8988T (cell line): Measurements from ENCODE around the gene UMODL1.

Source experiments
- DNase-seq: peaks from one replicate; pipeline ENCODE4 v3.0.0; 2011

Gene UMODL1

DNA sequence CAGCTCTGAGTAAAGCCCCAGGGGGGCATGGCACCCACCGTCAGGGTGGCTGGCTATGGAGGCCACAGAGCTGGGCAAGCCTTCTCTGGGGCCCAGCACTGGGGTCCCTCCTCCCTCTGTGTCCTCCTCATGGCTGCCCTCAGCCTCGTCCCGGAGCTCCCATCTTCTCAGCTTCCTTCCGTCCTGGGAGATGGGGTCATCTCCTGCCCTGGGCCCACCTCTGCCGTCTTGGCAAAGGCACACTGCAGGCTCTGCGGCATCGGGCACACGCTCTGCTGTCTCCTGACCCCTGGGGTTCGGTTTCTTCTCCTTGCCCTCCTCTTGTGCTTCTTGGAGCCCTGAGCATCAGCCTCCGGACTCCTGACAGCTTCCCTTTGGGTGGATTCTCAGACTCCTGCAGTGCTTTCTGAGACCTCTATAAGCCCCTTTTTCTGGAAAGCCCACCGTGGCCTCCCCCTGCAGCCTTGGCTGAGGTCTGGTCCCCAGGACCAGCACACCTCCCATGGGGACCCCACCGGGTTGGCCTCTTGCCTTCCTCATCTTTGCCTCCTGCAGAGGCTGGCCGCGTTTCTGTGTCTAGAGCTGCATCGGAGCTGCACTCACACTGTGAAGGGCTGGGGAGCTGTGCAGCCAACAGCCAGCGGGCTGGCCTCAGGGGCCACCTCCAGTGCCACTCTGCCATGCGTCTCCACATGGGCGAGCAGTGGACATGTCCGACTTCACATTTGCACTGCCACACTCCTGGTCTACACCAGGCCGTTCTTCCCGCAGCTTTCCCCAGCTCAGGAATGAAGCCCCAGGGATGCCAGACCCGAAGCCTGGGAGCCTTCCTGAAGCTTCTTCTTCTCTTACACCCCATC, 11.6 kb downstream of the UMODL1 start:
- DNase-seq: no peak

DNA sequence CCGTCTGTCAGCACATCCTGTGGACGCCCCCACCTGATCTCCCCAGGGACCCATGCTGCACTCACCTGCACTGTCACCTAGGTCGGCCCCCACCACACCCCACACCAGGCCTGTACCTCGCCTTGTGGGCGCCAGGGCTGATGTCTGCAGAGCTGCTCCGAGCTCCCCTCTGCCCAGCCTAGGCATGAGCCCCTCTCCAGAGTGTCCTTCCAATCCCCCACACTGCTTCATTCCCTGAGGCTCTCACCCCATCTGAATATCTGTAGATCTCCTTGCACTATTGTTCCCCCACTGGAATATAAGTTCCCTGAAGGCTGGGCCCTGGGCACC, 12.2 kb downstream of the UMODL1 start:
- no peak for DNase-seq

DNA sequence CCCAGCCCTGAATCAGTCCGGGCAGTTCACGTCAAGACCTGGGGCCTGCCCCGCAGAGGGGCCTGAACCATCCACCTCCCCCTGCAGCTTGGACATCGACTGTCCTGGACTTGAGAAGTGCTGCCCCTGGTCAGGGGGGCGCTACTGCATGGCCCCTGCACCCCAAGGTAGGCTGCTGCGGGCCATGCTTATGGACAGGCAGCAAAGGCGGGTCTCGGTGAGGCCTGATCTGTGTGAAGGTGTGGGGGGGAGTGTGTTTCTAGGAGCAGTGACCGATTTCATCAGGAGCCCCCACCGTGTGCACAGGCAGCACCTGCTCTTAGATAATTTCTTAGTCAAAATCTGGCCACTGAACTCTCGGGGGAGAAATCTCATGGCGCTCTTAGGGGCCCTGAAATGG, 13.0 kb downstream of the UMODL1 start:
- no peak for DNase-seq

DNA sequence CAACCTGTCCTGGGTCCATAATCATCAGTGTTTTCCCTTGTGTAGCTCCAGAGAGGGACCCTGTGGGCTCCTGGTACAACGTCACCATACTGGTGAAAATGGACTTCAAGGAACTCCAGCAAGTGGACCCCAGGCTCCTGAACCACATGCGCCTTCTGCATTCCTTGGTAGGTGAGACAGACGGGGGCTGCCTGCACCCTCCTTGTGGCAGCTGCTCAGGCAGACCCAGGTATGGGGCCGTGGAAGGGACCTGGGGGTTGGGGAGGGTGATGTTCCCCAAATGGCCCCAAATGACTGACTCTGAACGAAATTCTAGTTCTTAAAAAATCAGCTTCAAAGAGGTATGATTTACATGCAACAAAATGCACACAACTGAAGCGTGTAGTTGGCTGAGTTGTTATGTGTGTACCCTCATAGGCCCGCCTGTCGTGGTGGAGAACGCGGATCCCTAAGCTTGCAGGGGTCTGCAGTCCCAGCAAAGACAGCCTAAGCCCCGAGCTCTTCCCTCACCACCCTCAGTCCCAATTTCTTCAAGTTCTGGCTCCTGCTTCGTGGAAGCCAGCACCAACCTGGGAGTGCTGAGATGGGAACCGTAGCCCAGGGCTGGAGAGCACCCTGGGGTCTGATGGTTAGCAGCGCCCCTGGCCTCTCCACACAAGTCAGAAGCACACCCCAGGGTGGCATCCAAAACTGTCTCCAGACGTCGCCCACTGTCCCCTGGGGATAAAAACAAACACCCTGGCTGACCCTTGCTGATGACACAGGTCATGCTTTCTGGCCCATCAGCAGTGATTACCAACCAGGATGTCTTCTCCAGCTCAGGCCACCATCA, 14.3 kb downstream of the UMODL1 start:
- no peak for DNase-seq

DNA sequence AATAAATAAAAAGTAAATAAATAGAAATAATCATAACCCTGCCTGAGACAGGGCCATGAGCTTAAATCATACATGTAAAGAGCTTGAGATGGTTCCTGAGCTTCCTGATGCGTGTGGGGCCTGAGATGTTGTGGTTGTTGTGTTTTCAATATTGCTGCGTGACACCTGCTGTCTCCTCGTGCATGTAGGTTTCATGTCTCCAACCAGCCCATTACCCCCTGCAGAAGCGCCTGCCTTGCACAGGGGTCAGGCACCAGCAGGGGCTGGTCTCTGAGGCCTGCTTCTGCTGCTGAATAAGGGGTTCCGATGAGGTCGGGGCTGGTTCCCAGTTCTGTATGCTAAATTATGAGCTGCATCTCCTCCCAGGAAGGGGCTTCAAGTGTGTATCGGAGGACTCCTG, 15.9 kb downstream of the UMODL1 start:
- DNase-seq: no peak

DNA sequence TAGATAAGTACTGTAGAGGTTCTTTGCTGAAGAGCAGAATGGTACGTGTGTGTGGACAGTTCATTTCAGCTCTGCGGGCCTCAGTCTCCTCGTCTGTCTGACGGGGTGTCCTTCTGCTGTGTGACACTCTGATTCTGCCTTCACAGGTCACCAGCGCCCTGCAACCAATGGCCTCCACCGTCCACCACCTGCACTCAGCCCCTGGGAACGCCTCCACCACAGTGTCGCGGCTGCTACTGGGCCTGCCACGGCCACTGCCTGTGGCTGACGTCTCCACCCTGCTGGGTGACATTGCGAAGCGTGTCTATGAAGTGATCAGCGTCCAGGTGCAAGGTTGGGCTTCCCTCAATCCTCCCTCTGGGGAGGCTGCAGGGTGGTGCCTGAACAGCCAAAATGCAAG, 17.0 kb downstream of the UMODL1 start:
- no peak for DNase-seq

DNA sequence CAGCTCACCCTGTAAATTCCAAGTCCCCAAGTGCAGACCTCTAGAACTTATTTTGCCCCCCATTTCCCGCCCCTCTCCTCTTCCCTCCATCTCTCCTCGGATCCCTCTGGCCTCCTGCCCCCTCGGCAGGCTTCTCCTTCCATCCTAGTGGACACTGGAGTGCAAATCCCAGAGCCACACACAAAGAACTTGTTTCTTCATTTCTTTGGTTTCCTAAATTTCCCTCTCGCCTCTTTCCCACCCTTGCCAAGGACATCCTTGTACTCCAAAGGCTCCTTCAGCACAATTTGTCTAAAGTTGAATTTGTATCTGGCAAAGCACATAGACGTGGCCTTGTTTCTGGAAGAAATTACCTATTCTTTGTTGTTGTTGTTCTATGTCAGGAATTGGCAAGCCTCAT, 17.5 kb downstream of the UMODL1 start:
- DNase-seq: no peak

DNA sequence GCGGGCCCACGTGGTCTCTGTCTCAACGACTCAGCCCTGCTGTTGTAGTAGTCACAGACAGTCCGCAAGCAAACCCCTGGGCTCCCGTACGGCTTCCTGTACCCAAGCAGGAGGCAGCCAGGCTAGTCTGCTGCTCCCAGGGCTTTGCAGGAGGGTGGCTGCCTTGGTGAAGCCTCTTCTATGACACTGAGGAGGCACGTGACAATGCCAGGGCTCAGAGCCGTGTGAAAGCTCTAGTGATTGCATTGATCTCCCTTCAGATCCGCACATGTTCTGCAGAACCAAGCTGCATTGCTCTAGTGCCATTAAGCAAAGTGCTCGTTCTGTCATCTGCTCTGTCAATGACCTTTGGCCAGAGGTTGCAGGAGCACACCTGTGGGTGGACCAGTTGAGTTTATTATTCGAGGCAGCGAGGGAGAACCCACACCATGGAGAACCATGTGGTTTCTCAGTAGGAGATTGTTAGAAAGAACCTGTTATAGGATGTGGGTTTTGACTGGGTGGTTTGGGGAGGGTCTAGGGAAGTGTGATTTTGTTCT, 18.0 kb downstream of the UMODL1 start:
- no peak for DNase-seq

DNA sequence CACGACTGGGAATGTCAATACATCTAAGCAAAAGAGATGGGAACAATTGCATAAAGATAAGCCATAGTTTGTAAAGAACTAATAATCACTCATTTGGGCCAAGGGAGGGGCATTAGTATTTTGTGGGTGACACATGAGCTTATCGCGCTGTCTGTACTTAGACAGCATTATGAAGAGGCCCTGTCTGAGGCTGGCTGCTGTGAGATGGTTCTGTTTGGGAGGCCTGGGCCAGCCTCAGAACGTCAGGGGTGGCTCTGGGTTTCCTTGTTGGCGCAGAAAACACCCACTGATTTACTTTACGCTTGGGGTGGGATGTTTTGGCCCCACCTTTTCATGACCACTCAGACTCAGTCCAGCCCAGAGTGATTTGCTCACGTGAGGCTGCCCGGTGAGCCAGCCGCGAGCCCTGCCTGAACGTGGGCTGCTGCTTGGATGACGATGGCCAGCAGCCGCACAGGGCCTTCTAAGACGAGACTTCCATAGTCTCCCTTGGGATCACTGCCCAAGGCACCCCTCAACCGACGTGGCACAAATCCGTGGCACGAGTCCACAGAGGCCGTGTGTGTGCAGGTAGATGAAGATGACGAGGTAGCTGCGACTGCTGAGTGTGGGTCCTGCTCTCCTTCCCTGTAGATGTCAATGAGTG, 18.7 kb downstream of the UMODL1 start:
- no peak for DNase-seq

DNA sequence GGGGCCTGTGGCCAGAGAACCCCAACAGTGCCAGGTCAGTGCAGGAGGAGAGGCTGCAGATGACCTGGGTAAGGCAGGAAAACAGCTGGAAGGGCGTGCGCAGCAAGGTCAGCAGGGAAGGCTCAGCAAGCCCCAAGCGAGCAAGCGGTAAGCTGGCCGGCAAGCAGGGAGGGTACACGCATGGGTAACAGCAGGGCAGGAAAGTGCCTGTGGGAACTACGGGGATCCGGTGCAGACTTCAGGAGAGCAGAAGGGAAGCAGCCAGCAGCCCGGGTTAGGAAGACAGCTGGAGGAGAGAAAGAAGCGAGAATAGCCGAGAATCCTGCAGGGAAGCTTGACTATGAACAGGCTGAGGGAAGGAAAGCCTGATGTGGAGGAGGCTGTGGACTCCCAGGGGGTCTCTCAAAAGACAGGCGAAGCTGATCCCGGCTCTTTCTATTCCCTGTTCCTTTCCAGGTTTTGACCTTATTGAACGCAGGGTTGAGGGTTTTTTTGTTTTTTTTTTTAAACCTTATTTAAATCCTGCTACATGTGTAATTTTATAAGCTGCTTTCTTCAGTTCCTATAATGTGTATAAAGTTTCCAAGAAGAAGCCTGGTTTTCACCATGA, 20.9 kb downstream of the UMODL1 start:
- no peak for DNase-seq

DNA sequence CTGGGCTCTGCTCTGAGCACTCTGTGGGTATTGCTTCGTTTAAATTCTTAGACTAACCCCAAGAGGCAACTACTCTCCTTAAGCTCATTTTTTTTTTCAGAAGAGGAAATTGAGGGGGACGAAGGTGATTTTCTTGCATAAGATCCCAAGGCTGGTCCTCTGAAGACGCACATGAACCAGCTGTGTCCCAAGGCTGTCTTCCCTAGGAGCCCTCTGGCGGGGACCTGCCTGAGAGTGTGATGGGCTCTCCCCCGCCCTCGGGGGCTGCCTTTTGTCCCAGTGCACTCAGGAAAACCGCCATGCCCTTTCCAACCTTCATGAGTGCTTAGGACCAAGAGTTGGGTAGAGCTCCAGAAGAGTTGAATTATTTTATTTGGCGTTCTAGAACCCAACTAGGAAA, 21.7 kb downstream of the UMODL1 start:
- DNase-seq: no peak

DNA sequence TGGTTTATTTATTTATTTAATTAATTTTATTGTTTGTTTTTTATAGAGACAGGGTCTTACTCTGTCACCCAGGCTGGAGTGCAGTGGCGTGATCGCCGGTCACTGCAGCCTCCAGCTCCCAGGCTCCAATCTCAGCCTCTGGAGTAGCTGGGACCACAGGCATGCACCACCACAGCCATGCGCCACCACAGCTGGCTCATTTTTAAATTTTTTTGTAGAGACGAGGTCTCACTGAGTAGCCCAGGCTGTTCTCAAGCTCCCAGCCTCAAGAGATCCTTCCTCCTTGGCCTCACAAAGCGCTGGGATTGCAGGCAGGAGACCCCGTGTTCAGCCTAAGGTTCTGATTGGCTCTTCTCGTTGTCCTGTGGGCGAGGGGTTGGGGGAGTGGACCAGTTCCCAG, 22.1 kb downstream of the UMODL1 start:
- DNase-seq: no peak

DNA sequence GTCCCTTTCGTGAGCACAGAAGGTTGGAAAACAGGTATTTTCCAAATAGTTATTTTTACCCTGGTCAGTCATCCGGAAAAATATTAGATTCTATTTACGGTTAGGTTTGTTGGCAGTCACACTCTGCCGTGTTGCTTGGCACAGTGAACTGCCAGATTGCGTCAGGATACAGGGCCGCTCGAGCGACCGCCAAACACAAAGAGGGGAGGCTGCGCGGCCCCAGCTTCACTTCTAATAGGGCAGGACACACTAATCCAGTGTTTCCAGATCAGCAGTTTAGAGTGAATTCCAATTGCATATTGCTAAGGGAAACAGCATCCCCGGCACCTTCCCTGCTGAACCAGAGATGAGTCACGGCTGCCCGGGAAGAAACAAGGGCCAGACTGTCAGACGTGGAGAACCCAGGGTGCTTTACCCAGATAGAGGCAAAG, 22.9 kb downstream of the UMODL1 start:
- peak; percentile 75 for DNase-seq

DNA sequence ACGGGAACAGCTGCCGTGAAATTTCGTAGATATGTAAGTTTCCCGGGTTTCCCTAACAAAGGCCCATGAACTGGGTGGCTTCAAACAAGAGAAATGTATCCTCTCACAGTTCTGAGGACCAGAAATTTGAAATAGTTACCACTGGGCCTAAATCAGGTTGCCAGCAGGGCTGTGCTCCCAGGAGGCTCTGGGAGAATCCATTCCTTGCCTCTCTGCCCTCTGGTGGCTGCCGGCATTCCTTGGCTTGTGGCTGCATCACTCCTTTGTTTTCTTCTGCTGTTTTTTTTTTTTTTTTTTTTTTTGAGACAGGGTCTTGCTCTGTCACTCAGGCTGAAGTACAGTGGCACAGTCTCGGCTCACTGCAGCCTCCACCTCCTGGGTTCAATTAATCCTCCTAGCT, 23.7 kb downstream of the UMODL1 start:
- no peak for DNase-seq

DNA sequence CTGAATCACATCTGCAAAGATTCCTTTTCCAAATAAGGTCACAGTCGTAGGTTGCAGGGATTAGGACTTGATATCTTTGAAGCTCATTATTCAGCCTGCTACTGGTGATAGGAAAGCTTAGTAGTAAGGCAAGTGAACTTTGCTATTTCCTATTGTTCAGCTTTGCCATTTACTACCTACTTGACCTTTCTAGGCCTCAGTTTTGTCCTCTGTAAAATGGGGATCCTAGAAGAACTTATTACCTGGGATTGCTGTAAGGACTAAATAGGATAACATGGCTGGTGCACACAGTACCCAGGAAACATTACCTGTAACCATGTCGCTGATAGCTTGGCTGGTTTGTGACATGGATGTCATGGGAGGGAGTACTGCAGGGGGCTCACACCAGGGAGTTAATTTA, 24.5 kb downstream of the UMODL1 start:
- no peak for DNase-seq

DNA sequence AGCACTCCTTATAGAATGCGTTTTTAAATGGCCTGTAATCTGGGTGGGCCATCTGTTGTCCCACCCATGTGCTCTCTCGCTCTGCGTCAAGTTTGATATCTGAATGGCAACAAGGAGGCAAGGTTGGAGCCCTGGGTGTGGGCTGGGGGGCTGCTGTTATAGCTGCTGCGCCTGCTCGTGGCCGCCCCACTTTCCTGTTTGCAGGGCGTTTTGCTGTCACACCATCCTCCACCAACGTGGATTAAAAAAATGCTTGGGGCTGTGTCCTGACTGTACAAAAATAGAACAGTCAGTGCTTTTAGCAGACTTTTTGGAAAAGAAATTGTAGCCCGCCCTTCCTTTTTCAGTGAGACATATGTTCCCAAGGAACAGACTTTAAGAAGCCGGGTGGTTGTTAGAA, 25.4 kb downstream of the UMODL1 start:
- no peak for DNase-seq

DNA sequence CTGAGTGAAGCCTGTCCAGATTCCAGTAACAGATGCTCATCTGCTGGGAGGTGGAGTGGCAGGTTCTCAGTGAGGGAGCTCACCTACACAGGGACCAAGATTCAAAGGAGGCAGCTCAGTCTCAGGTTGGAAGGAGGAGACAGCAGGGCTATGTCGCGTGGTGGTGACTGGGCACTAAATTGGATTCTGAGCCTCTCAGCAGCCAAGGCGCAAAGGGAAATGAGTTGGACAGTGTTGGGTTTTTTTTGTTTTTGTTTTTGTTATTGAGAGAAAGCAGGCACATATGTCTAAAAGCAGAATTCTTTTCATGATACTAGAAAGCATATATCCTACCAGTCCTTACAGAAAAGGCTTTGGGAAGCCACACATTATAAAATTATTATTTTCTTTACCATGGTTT, 26.2 kb downstream of the UMODL1 start:
- DNase-seq: no peak

DNA sequence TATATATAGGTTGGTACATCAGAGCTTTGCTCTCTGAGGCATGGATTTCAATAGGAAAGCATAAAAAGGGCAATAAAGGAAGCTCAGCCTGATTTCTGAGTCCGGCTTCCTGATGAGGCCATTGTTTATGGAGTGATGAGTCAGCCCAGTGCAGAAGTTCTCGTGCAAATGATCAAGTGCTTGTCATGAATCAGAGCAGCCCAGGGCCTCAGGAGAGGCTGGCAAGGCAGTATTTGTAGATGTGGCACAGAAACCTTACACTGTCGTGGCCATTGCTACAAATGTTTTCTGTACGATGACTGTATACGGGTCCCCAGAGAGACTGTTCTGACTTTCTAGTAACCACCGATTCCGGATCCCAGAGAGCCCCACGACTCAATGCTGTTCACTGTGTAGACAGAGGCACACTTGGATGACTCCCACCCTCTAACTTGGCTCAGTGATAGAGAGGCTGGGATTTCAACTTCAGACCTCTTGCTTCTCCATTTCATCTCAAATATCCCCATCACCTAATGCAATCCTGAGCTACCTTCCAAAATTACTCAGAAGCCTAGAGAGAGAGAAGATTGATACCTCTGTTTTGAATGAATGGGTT, 26.8 kb downstream of the UMODL1 start:
- peak; percentile 73 for DNase-seq

DNA sequence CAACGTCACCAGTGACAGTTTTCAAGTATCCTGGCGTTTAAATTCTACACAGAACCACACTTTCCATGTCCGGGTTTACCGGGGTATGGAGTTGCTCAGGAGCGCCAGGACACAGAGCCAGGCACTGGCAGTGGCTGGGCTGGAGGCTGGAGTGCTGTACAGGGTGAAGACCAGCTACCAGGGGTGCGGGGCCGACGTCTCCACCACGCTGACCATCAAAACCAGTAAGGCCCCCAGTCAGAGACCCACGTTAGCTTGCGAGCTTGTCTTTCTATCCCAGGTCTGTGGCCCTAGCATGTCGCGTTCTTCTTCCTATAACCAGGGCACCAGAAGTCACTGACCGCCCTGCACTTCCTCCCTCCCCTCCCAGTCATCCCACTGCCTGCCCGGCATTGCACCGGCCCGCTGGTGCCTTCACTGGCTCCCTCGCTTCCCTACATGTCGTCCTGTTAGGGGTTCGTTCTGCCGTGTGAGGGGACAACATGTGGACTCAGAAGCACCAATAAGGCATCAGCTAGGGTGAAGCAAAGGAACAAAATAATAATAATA, 27.9 kb downstream of the UMODL1 start:
- DNase-seq: no peak

DNA sequence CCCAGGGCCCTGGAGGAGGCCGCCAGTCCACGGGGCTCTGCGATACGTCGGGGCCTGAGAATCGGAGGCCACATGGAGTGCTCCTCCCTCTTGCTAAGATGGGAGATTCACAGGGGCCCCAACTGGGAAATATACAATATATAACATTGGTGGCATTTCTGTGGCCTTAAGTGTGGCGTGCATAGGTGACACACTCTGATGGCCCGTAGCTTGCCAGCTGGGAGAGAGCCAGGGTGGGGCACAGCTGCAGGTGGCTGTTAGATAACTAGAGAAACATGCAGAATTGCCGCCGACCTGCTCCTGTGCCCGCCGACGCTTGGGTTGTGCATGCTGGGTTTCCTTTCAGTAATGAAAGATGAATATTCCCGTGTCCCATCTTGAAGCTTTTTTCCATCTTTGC, 30.1 kb downstream of the UMODL1 start:
- DNase-seq: no peak

DNA sequence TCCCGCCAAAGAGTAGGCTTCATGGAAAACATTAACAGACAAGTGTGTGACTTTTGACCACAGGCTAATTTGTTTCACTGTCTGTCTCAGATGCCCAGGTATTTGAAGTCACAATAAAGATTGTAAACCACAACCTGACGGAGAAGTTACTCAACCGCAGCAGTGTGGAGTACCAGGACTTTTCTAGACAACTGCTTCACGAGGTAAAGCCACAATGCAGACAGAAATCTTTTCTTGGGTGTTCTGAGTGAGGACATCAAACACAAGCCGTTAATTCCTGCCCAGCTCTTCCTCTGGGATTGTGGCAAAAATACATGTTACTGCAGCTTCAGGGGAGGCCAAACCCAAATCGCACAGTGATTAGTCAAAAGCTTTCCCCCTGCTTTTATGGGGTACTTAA, 31.0 kb downstream of the UMODL1 start:
- no peak for DNase-seq

DNA sequence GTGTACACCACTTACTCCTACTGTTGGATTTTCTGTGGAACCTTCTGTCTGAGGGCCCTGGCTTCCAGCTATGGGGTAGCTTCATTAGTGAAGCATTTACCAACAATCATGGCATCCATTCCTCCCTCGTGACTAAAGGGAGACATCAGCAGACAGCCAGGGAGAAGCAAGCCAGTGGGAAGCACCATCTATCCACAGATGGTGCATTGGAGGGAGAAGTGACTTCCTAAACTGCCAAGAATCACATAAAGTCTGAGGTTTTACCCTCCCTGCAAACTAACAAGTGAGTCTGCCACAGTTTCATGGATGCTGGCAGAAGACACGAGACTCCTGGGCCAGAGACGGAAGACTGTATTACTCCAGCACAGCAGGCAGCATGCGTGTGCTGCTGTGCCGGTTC, 31.4 kb downstream of the UMODL1 start:
- no peak for DNase-seq
